Naive thymus-derived CD8-positive, alpha-beta T cell (primary cell): ENCODE results near the gene ZNF365. TPM values are rescaled to one million over a fixed set of nuclear protein-coding genes. Genes with fewer than 3 reads are reported as not detected.
"Not testable (repeated sequence)": the region's sequence is repeated elsewhere in the genome, so short reads cannot be mapped to it uniquely, and the experiment has no call there.

ENCODE experiments used
- ATAC-seq, 2 donors: fragments of 150-1000 bp; cut with Tn5 transposase in 1 of 2; sonication (Bioruptor Pico), chemical (Tn5 transposase) in 1 of 2; 1 replicate in 1 of 2; 2 replicates in 1 of 2; pipeline ENCODE4 v1.10.0; 2021; ENCODE audit warnings: mild to moderate bottlenecking in 2 of 2, moderate library complexity in 2 of 2
- POLR2A ChIA-PET: fragments of 350-600 bp; sonication (Branson Sonifier 250); formaldehyde crosslinking; loops from one replicate; lab custom pipeline; 2021; ENCODE audit warnings: antibody characterized with exemption; lab: Charles Lee
- DNase-seq, 10 donors: peaks; one replicate each; pipeline versions ENCODE4 v3.0.0 to v3.0.0-alpha.2; 2020 to 2022
- H3K27ac Mint-ChIP-seq, 10 donors: one replicate each; pipeline ENCODE4 v1.8.0; 2020 to 2022; ENCODE audit warnings: mild to moderate bottlenecking in 10 of 10, mixed read lengths in 10 of 10, moderate library complexity in 4 of 10, inconsistent platforms in 1 of 10
- H3K27me3 Mint-ChIP-seq, 5 donors: one replicate each; pipeline ENCODE4 v1.8.0; 2021 to 2022; ENCODE audit warnings: mixed read lengths in 5 of 5
- H3K36me3 Mint-ChIP-seq, 3 donors: one replicate each; pipeline ENCODE4 v1.8.0; 2020 to 2022; ENCODE audit warnings: mixed read lengths in 3 of 3, mild to moderate bottlenecking in 2 of 3, inconsistent platforms in 1 of 3
- H3K4me1 Mint-ChIP-seq, 4 donors: one replicate each; pipeline ENCODE4 v1.8.0; 2021 to 2022; ENCODE audit warnings: mixed read lengths in 4 of 4
- H3K4me3 Mint-ChIP-seq, 10 donors: one replicate each; pipeline ENCODE4 v1.8.0; 2020 to 2022; ENCODE audit warnings: mild to moderate bottlenecking in 10 of 10, mixed read lengths in 10 of 10, moderate library complexity in 6 of 10, inconsistent platforms in 1 of 10
- H3K9me3 Mint-ChIP-seq, 9 donors: one replicate each; pipeline ENCODE4 v1.8.0; 2020 to 2022; ENCODE audit warnings: mixed read lengths in 9 of 9, mild to moderate bottlenecking in 3 of 9, inconsistent platforms in 1 of 9, moderate library complexity in 1 of 9
- polyA plus RNA-seq, 3 donors: library from polyadenylated mRNA; unstranded; fragments of 300-500 nt; fragmentation: Illumina TruSeq; gene quantifications; one replicate each; pipeline ENCODE4 v1.2.3, GENCODE V29; 2021
- total RNA-seq, 8 experiments: library from RNA in 2 of 8; stranded (reverse) in 2 of 8; gene quantifications; one replicate each; pipeline ENCODE4 v1.2.3 and lab custom pipeline; 2021 to 2026

ZNF365 gene
- total and polyA plus RNA-seq, 5 experiments from 2014 or later, result 0.07 to 2.9 TPM; not detected in 3

- Mint-ChIP-seq H3K9me3 (peaks cover 11 to 93% (median 59%) of the 10 kb centered on the region in 9 donors), H3K27me3 (peaks cover 3 to 25% (median 7%) of the 10 kb centered on the region in 5 donors), H3K4me1 (no peaks in the 10 kb centered on the region), H3K27ac (no peak overlapping the region), H3K36me3 (peaks cover 0 to 56% (median 24%) of the 10 kb centered on the region in 3 donors), H3K4me3 (no peak overlapping the region)
- DNase-seq (no peak), ATAC-seq (no peak)
- POLR2A ChIA-PET, result no interaction called here
Measured at GRCh38 chr10:62348029-62348428, 26.1 kb upstream of the ZNF365 start.

DNA sequence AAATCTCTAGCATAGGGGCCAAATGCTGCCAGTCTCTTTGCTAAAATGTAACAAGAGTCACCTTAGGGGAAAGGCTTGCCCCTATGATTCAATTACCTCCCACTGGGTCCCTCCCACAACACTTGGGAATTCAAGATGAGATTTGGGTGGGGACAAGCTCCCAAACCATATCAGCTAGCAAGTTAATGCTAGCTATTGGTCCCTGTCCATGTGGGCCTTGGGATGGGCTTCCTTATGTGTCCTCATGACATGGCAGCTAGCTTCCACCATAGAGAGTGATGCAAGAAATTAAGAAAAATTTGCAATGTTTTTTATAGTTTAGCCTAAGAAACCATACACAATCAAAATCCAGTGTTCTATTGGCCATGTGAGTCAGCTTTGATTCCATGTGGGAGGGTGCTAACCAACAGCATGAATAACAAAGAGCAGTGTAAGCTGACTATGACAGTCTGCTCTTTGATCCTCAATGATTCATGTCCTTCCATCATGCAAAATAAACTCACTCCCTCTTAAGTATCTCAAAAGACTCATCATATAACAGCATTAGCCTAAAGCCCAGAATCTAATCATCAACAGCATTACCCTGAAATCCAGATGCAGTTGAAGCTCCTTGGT, 21.7 kb upstream of the ZNF365 start:
- ATAC-seq (no peak), DNase-seq (no peak)
- H3K9me3 Mint-ChIP-seq, result peaks cover 7 to 60% (median 38%) of the 10 kb centered on the region in 9 donors
- peaks cover 0 to 33% (median 3%) of the 10 kb centered on the region in 3 donors for H3K36me3 Mint-ChIP-seq
- no peak overlapping the region for H3K27ac Mint-ChIP-seq
- H3K27me3 Mint-ChIP-seq, result peaks cover 1 to 18% (median 4%) of the 10 kb centered on the region in 5 donors
- H3K4me1 Mint-ChIP-seq, result no peaks in the 10 kb centered on the region
- no peak overlapping the region for H3K4me3 Mint-ChIP-seq
- POLR2A ChIA-PET, result no interaction called here

DNA sequence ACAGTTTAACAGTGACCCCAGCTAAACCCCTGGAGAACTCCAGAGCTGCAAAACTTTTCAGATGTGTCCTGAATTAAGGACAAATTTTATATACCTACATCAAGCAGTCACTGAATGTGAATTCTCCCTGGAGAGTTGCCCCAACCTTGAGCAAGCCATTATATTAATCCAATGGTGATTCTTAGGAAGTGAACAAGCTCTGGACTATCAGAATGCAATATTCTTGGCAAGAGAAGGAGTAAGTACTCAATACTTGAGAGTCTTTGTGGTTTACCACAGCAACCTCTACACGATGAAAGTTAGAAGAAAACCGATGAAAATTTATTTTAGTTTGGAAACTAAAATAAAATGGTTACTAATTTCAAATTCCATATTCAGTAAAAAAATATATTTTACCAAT, 19.3 kb upstream of the ZNF365 start:
- DNase-seq, result no peak
- H3K36me3 Mint-ChIP-seq, result peaks cover 0 to 19% (median 0%) of the 10 kb centered on the region in 3 donors
- H3K4me3 Mint-ChIP-seq, result no peak overlapping the region
- no peaks in the 10 kb centered on the region for H3K4me1 Mint-ChIP-seq
- no peak overlapping the region for H3K27ac Mint-ChIP-seq
- H3K9me3 Mint-ChIP-seq, result peaks cover 0 to 36% (median 16%) of the 10 kb centered on the region in 9 donors
- ATAC-seq, result no peak
- H3K27me3 Mint-ChIP-seq, result peaks cover 2 to 24% (median 6%) of the 10 kb centered on the region in 5 donors
- POLR2A ChIA-PET, result no interaction called here

DNA sequence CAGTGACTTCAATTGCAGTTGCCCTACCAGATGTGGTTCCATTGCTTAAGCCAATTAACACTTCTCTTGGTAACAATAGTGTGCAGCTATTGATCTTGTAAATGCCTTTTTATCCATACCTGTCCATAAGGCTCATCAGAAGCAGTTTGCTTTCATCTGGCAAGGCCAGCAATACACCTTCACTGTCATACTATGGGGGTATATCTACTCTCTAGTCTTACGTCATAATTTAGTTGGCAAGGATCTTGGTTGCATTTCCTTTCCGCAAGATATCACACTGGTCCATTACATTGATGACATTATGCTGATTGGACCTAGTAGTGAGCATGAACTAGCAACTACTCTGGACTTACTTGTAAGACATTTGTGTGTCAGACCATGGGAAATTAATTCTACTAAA, 17.7 kb upstream of the ZNF365 start:
- H3K4me1 Mint-ChIP-seq, result no peaks in the 10 kb centered on the region
- no peak overlapping the region for H3K4me3 Mint-ChIP-seq
- peaks cover 2 to 23% (median 4%) of the 10 kb centered on the region in 5 donors for H3K27me3 Mint-ChIP-seq
- POLR2A ChIA-PET, result no interaction called here
- peaks cover 0 to 23% (median 6%) of the 10 kb centered on the region in 9 donors for H3K9me3 Mint-ChIP-seq
- DNase-seq, result no peak
- peaks cover 0 to 6% (median 0%) of the 10 kb centered on the region in 3 donors for H3K36me3 Mint-ChIP-seq
- no peak for ATAC-seq
- no peak overlapping the region for H3K27ac Mint-ChIP-seq

GRCh38 chr10:62358151-62358550, 16.0 kb upstream of the ZNF365 start:
- ATAC-seq, H3K36me3 Mint-ChIP-seq, POLR2A ChIA-PET, H3K4me3 Mint-ChIP-seq, H3K4me1 Mint-ChIP-seq, DNase-seq, H3K27ac Mint-ChIP-seq: not testable (repeated sequence)
- H3K9me3 Mint-ChIP-seq, result peaks cover 0 to 23% (median 0%) of the 10 kb centered on the region in 9 donors
- H3K27me3 Mint-ChIP-seq, result peaks cover 4 to 23% (median 4%) of the 10 kb centered on the region in 5 donors

- H3K4me1 Mint-ChIP-seq, result peaks cover 1 to 22% (median 8%) of the 10 kb centered on the region in 4 donors
- POLR2A ChIA-PET, result no interaction called here
- H3K27ac Mint-ChIP-seq, result peak overlapping the region in 2 of 10 donors; percentile 23 to 87
- H3K27me3 Mint-ChIP-seq, result peaks cover 14 to 45% (median 36%) of the 10 kb centered on the region in 5 donors
- H3K4me3 Mint-ChIP-seq, result peak overlapping the region; percentile 62 to 90 (median 76)
- DNase-seq, result no peak
- H3K9me3 Mint-ChIP-seq, result peaks cover 0 to 2% (median 0%) of the 10 kb centered on the region in 9 donors
- no peaks in the 10 kb centered on the region for H3K36me3 Mint-ChIP-seq
- ATAC-seq, result no peak
Measured at GRCh38 chr10:62373639-62373994, 552 bp upstream of the ZNF365 start.

GRCh38 chr10:62374862-62375710, 917 bp downstream of the ZNF365 start:
- Mint-ChIP-seq H3K36me3 (no peaks in the 10 kb centered on the region), H3K27me3 (peaks cover 14 to 45% (median 36%) of the 10 kb centered on the region in 5 donors), H3K27ac (peak overlapping the region in 1 of 10 donors; percentile 53), H3K9me3 (peaks cover 0 to 2% (median 0%) of the 10 kb centered on the region in 9 donors), H3K4me3 (peak overlapping the region; percentile 62 to 87 (median 82)), H3K4me1 (peaks cover 1 to 22% (median 8%) of the 10 kb centered on the region in 4 donors)
- no peak for DNase-seq
- POLR2A ChIA-PET, result no interaction called here
- ATAC-seq, result no peak

DNA sequence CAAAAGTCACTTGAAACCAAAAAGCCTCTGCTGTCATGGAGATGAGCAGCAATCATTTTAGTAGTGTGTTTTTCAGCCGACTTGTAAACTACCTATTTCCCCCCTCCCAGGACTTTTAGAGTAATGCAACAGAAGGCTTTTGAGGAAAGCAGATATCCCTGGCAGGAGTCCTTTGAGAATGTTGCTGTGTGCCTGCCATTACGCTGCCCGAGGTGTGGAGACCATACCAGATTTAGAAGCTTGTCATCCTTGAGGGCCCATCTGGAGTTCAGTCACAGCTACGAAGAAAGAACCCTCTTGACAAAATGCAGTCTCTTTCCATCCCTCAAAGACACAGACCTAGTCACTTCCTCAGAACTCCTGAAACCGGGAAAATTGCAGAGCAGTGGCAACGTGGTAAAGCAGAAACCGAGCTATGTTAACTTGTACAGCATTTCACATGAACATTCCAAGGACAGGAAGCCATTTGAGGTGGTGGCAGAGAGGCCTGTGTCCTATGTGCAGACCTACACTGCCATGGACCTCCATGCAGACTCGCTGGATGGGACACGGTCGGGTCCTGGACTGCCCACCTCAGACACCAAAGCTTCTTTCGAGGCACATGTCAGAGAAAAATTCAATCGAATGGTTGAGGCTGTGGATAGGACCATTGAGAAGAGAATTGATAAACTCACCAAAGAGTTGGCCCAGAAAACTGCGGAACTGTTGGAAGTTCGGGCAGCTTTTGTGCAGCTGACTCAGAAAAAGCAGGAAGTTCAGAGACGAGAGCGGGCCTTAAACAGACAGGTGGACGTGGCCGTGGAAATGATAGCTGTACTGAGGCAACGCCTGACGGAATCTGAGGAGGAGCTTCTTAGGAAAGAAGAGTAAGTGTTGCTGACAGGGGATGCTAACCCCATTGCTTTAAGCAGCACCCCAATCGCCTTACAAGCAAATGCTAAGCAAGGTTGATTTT, 2.2 kb downstream of the ZNF365 start:
- POLR2A ChIA-PET, result no interaction called here
- Mint-ChIP-seq H3K36me3 (no peaks in the 10 kb centered on the region), H3K4me3 (no peak overlapping the region), H3K27me3 (peaks cover 14 to 44% (median 36%) of the 10 kb centered on the region in 5 donors), H3K4me1 (peaks cover 1 to 22% (median 8%) of the 10 kb centered on the region in 4 donors), H3K9me3 (peaks cover 0 to 2% (median 0%) of the 10 kb centered on the region in 9 donors), H3K27ac (no peak overlapping the region)
- ATAC-seq (no peak), DNase-seq (no peak)

DNA sequence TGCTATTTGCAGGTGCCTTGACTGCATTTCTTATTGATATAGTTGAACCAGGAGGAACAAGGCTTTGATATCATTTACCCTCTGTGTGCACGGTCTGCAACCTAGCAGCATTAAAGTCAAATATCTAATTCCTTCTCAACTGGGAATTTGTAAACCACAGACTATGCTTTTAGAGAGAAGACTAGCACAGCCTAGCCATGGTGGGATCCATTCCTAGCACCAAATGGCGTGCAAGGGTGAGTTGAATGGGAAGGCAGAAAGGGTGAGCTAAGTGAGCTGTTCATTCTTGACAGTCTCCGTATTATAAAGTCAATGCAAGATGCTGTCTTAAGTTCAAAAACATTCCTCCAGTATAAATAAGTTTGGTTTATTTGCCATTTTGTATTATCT, 2.9 kb downstream of the ZNF365 start:
- Mint-ChIP-seq H3K4me3 (no peak overlapping the region), H3K36me3 (no peaks in the 10 kb centered on the region), H3K9me3 (peaks cover 0 to 2% (median 0%) of the 10 kb centered on the region in 9 donors), H3K4me1 (peaks cover 1 to 22% (median 8%) of the 10 kb centered on the region in 4 donors), H3K27me3 (peaks cover 14 to 37% (median 33%) of the 10 kb centered on the region in 5 donors), H3K27ac (no peak overlapping the region)
- POLR2A ChIA-PET, result no interaction called here
- DNase-seq (no peak), ATAC-seq (no peak)

DNA sequence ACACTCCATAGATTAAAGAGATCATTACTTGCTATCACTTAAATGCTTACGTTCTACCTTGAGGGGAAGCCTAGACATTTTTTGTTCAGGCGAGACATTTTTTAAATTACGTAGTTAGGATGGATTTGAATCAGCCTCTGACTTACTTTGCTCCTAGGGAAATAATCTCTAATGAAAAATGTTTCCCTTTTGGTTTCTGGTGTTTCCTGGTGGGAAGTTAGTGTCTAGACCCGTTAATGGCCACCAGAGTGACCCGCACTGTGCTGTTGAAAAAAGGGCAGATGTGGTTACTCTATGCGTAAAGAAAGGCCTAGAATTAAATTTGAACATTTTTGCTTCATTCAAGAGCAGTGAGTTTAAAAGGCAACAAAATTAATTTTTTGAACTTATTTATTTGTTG, 3.8 kb downstream of the ZNF365 start:
- DNase-seq, result no peak
- no peak overlapping the region for H3K4me3 Mint-ChIP-seq
- peaks cover 14 to 37% (median 27%) of the 10 kb centered on the region in 5 donors for H3K27me3 Mint-ChIP-seq
- ATAC-seq, result no peak
- H3K9me3 Mint-ChIP-seq, result peaks cover 0 to 2% (median 0%) of the 10 kb centered on the region in 9 donors
- no peaks in the 10 kb centered on the region for H3K36me3 Mint-ChIP-seq
- H3K27ac Mint-ChIP-seq, result no peak overlapping the region
- H3K4me1 Mint-ChIP-seq, result peaks cover 1 to 23% (median 8%) of the 10 kb centered on the region in 4 donors
- POLR2A ChIA-PET, result no interaction called here

DNA sequence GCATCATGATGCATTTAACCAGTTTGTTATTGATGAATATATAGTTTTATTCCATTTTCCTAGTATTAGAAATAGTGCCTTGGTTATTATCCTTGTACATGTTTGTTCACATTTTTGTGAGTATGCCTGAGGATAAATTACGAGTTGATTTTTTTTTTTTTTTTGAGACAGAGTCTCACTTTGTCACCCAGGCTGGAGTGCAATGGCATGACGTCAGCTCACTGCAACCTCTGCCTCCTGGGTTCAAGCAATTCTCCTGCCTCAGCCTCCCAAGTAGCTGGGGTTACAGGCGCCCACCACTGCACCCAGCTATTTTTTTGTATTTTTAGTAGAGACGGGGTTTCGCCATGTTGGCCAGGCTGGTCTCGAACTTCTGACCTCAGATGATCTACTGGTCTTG, 4.7 kb downstream of the ZNF365 start:
- H3K9me3 Mint-ChIP-seq, H3K36me3 Mint-ChIP-seq, H3K27ac Mint-ChIP-seq, H3K4me3 Mint-ChIP-seq, POLR2A ChIA-PET, DNase-seq, ATAC-seq: not testable (repeated sequence)
- Mint-ChIP-seq H3K4me1 (peaks cover 1 to 23% (median 6%) of the 10 kb centered on the region in 4 donors), H3K27me3 (peaks cover 9 to 32% (median 23%) of the 10 kb centered on the region in 5 donors)

DNA sequence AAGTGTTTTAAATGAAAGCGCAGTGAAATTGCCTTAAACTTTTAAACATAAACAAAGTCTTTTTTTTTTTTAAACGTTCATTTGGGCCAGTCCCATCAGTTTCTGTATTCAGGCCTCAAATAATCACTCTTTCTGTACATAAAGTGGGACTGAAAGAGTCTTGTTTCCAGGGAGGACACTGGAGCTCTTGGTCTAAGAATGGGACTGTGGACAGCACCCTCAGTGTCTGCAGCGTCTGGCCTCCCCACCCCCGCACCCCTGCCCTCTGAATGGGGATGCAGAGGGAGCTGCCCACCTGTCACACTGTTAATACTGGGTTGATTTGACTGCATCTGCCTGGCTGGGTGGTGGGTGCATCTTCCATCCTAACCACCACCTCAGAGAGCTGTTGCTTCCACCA, 5.2 kb downstream of the ZNF365 start:
- Mint-ChIP-seq H3K27ac (no peak overlapping the region), H3K9me3 (peaks cover 0 to 2% (median 0%) of the 10 kb centered on the region in 9 donors), H3K27me3 (peaks cover 9 to 27% (median 23%) of the 10 kb centered on the region in 5 donors), H3K4me1 (peaks cover 0 to 27% (median 6%) of the 10 kb centered on the region in 4 donors), H3K4me3 (no peak overlapping the region), H3K36me3 (no peaks in the 10 kb centered on the region)
- DNase-seq (no peak), ATAC-seq (no peak)
- POLR2A ChIA-PET, result no interaction called here
